Omental fat pad (tissue), 4 donors: ENCODE measurements around the gene STK16. TPM values are rescaled to one million over a fixed set of nuclear protein-coding genes. Genes with fewer than 3 reads are reported as not detected.
A peak's percentile ranks its signal among the peaks of the same experiment; 100 is the strongest.

Source experiments
- ATAC-seq: fragments of 150-250 bp; one replicate; pipeline ENCODE4 v1.9.1; 2016; ENCODE audit warnings: mild to moderate bottlenecking, moderate library complexity; ENCODE audit not compliant: low FRiP score
- DNase-seq: peaks from one replicate; pipeline ENCODE4 v3.0.0-alpha.2; 2019; ENCODE audit warnings: low spot score
- small RNA-seq: library from RNA; depleted of rRNA; stranded (forward); fragments of <200 nt; gene quantifications from one replicate; pipeline ENCODE3, GENCODE V24; 2016
- total RNA-seq, 4 donors: library from RNA; depleted of rRNA; stranded (reverse); fragments of >200 nt; gene quantifications; one replicate each; pipeline ENCODE4 v1.1.0, GENCODE V29; 2016
- TF ChIP-seq, protein P1 (sequence below), 3 donors: fragments of 450-650 bp; IDR thresholded peaks; one replicate each; pipeline ENCODE4 v1.5.1; 2016 to 2017; ENCODE audit warnings: antibody characterized with exemption in 3 of 3, mild to moderate bottlenecking in 3 of 3, moderate library complexity in 2 of 3

The STK16 gene
- total RNA-seq, 4 donors from 2014 or later: 9.8 to 18.9 (median 12.5) TPM

DNA sequence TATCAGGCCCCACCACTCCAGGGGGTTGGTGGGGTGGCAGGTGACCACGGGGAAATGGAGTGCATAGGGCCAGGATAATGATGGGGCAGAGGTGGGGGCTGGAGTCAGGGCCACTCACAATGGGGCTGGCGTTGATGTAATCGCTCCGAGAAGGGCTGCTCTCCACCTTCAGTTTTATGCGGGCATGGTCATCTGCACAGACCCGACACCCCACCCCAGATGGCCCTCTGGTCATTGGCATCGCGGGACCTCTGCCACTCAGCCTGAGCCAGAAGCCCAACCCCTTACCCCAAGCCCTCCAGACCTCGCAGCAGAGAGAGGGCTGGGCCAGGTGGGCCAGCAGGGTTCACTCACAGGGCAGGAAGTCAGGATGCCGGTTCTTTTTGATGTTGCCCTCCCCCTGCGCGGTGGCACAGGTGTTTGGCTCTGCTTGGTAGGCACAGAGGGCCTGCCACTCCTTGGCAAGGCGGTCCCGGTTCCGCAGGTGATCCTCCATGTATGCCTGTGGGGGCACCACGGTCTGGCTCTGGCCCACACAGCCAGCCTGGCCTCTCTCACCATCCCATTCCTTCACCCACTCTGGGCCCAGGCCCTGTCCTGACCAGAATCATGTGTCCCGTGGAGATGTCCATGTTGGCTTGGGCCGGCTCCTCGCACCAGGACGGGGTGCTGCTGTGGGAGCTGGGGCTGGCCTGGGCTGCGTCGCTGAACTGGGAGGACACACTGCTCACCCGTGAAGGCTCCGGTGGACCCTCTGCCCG is 51.5 kb downstream of the STK16 start:
- TF ChIP-seq, protein P1, sequence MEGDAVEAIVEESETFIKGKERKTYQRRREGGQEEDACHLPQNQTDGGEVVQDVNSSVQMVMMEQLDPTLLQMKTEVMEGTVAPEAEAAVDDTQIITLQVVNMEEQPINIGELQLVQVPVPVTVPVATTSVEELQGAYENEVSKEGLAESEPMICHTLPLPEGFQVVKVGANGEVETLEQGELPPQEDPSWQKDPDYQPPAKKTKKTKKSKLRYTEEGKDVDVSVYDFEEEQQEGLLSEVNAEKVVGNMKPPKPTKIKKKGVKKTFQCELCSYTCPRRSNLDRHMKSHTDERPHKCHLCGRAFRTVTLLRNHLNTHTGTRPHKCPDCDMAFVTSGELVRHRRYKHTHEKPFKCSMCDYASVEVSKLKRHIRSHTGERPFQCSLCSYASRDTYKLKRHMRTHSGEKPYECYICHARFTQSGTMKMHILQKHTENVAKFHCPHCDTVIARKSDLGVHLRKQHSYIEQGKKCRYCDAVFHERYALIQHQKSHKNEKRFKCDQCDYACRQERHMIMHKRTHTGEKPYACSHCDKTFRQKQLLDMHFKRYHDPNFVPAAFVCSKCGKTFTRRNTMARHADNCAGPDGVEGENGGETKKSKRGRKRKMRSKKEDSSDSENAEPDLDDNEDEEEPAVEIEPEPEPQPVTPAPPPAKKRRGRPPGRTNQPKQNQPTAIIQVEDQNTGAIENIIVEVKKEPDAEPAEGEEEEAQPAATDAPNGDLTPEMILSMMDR (IDR thresholded peaks at IDR 0.05): no peak
- DNase-seq: no peak
- ATAC-seq: no peak

DNA sequence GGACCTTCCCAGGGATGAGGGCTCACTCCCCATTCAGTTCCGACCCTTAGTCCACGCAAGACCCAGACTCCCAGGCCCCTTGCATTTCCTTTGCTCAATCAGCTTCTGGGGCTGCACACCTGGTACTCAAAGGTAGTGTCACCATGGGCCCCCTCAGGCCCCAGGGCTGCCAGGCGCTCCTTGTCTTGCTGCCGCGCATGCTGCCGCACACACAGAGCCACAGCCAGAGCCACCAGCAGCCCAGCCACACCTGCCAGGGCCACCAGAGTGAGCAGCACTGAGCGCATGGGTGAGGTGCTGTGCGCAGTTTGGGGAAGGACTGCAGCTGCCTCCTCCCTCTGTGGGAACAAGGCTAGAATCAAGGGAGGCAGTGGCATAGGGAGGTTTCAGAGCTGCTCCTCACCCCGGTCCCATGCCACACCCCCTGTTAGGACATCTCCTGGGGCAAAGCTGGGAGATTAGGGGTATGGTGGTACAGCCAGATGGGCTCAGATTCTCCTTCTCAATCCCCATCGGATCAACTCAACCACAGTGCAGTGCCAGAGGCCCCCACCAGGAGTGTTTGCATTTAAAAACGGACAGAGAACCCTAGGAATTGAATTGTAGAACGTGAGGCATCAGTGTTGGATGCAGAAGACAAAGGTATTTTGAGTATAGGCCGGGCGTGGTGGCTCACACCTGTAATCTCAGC is 52.6 kb downstream of the STK16 start:
- DNase-seq: no peak
- no peak for ATAC-seq
- TF ChIP-seq, protein P1 (IDR thresholded peaks at IDR 0.05): no peak

DNA sequence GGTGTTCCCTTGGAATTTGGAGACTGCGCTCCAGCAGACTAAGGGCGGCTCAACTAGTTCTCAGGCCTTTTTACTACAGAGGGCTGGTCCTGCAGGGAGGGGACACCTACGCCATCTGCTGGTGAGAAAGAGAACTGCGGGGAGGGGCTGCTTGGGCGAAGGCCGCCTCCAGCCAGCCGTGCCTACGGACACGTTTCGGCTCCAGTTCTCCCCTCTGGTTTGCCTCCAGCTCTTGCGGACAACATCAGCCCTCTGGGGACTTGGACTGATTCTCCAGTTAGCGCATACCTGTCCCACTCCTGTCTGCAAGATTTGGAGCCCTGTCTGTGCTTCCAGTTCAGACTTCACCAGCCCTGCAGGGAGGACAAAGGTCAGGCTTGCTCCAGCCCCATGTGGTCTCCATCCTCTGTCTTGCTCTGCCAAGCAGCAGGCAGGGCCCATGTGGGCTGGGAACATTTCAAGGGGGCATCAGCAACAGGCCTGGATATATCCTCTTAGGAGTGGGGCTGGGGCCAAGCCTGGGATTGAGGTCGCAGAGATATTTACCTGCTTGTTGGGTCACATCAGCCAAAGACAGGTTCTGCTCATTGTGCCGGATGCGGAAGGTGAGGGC is 53.6 kb downstream of the STK16 start:
- TF ChIP-seq, protein P1 (IDR thresholded peaks at IDR 0.05): peak in 2 of 3 donors; percentile 71 to 97
- ATAC-seq: peak; percentile 71
- DNase-seq: peak; percentile 95

DNA sequence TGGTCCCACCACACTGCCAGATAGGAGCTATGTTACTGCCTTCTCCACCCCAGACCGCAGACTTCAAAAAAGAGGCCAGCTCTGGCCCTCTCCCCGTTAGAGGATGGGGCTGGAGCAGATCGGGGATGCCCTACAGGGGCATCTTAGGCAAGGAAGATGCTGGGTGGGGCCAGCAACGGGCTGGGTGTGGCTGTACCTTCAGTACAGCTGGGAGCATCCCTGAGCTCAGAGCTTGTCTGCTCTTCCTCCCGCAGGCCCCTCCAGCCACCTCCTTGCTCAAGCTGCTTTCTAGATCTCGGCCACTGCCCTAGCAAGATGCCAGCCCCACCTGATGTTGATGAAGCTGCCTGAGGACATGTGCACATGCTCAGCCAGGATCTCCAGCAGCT is 54.1 kb downstream of the STK16 start:
- ATAC-seq (no peak), DNase-seq (no peak)
- TF ChIP-seq, protein P1 (IDR thresholded peaks at IDR 0.05): no peak

Small RNAs within 50 kb of the gene (small RNA-seq; reads per million reads assigned to genes)
- not detected for gene MIR153-1

Other genes with a start within 250 kb of the STK16 start
- under 1 TPM in 1 of 4 donors, not detected in 3; 0.19 TPM for gene CFAP65, start 204.0 kb upstream of the STK16 start, total RNA-seq
- under 1 TPM in 1 of 4 donors, not detected in 3; 0.48 TPM for gene IHH, start 184.6 kb upstream of the STK16 start, total RNA-seq
- 10 to 100 TPM; 13.8 to 23.2 (median 17.5) TPM for gene NHEJ1, start 84.7 kb upstream of the STK16 start, total RNA-seq
- gene SLC23A3, start 75.5 kb upstream of the STK16 start, total RNA-seq: 1 to 10 TPM; 1.0 to 2.7 (median 1.2) TPM
- 10 to 100 TPM; 37.0 to 77.2 (median 43.0) TPM for gene CNPPD1, start 68.6 kb upstream of the STK16 start, total RNA-seq
- gene RETREG2, start 67.2 kb upstream of the STK16 start, total RNA-seq: 10 to 100 TPM; 48.5 to 73.9 (median 57.7) TPM
- gene ZFAND2B, start 38.7 kb upstream of the STK16 start, total RNA-seq: 10 to 100 TPM; 25.1 to 57.1 (median 40.1) TPM
- gene ABCB6, start 26.5 kb upstream of the STK16 start, total RNA-seq: 10 to 100 TPM; 24.1 to 35.6 (median 28.8) TPM
- 10 to 100 TPM; 24.4 to 52.2 (median 38.6) TPM for gene ATG9A, start 15.8 kb upstream of the STK16 start, total RNA-seq
- 10 to 100 TPM; 13.5 to 77.4 (median 22.7) TPM for gene ANKZF1, start 15.7 kb upstream of the STK16 start, total RNA-seq
- gene GLB1L, start within 50 bp of the STK16 start, total RNA-seq: 10 to 100 TPM in 3 of 4 donors, 1 to 10 TPM in 1; 9.0 to 21.9 (median 12.3) TPM
- gene TUBA4B, start 7.8 kb downstream of the STK16 start, total RNA-seq: not detected
- 10 to 100 TPM; 26.9 to 74.0 (median 50.3) TPM for gene TUBA4A, start 8.4 kb downstream of the STK16 start, total RNA-seq
- gene DNAJB2, start 33.9 kb downstream of the STK16 start, total RNA-seq: 10 to 100 TPM; 27.5 to 56.6 (median 46.8) TPM
- 1 to 10 TPM in 1 of 4 donors, under 1 TPM in 1, not detected in 2; 0.12 to 1.0 TPM for gene PTPRN, start 63.9 kb downstream of the STK16 start, total RNA-seq
- gene RESP18, start 87.3 kb downstream of the STK16 start, total RNA-seq: not detected
- 10 to 100 TPM; 58.4 to 97.4 (median 85.7) TPM for gene DNPEP, start 142.4 kb downstream of the STK16 start, total RNA-seq
- 100 to 1,000 TPM in 3 of 4 donors, 10 to 100 TPM in 1; 39.4 to 292 (median 182) TPM for gene DES, start 172.9 kb downstream of the STK16 start, total RNA-seq
- 10 to 100 TPM; 12.4 to 28.9 (median 17.7) TPM for gene SPEG, start 189.4 kb downstream of the STK16 start, total RNA-seq